GM18873 (cell line): ENCODE results near the gene RCAN1.
"Not testable (repeated sequence)": the region's sequence is repeated elsewhere in the genome, so short reads cannot be mapped to it uniquely, and the experiment has no call there.

Experiments used
- ATAC-seq: cut with Tn5 transposase; IDR thresholded peaks from one replicate; pipeline ENCODE4 v1.9.1; 2021; ENCODE audit warnings: mild to moderate bottlenecking, moderate library complexity, moderate number of reproducible peaks; ENCODE audit not compliant: unreplicated experiment, low FRiP score

The RCAN1 gene

GRCh38 chr21:34623516-34623915 is 8.6 kb upstream of the RCAN1 start:
- ATAC-seq: no peak

GRCh38 chr21:34621434-34622350 is 6.8 kb upstream of the RCAN1 start:
- ATAC-seq: no peak

- ATAC-seq: no peak
Observed at GRCh38 chr21:34619841-34620665, 5.1 kb upstream of the RCAN1 start.

- no peak for ATAC-seq
Observed at GRCh38 chr21:34618941-34619340, 4.0 kb upstream of the RCAN1 start.

- no peak for ATAC-seq
Observed at GRCh38 chr21:34617753-34618339, 2.9 kb upstream of the RCAN1 start.

GRCh38 chr21:34615487-34615814 is 538 bp upstream of the RCAN1 start:
- ATAC-seq: no peak

- ATAC-seq: no peak
Observed at GRCh38 chr21:34613679-34614627, 960 bp downstream of the RCAN1 start.

- ATAC-seq: no peak
Observed at GRCh38 chr21:34612557-34612956, 2.4 kb downstream of the RCAN1 start.

- no peak for ATAC-seq
Observed at GRCh38 chr21:34612056-34612455, 2.9 kb downstream of the RCAN1 start.

GRCh38 chr21:34611528-34611927 is 3.4 kb downstream of the RCAN1 start:
- no peak for ATAC-seq

- ATAC-seq: no peak
Observed at GRCh38 chr21:34609933-34610549, 4.9 kb downstream of the RCAN1 start.

GRCh38 chr21:34609244-34609932 is 5.5 kb downstream of the RCAN1 start:
- ATAC-seq: no peak

- ATAC-seq: not testable (repeated sequence)
Observed at GRCh38 chr21:34607376-34607775, 7.5 kb downstream of the RCAN1 start.

GRCh38 chr21:34606621-34607020 is 8.3 kb downstream of the RCAN1 start:
- no peak for ATAC-seq

GRCh38 chr21:34606051-34606450 is 8.9 kb downstream of the RCAN1 start:
- no peak for ATAC-seq

- ATAC-seq: not testable (repeated sequence)
Observed at GRCh38 chr21:34604956-34605355, 10.0 kb downstream of the RCAN1 start.

- no peak for ATAC-seq
Observed at GRCh38 chr21:34604556-34604955, 10.4 kb downstream of the RCAN1 start.

GRCh38 chr21:34603710-34604057 is 11.2 kb downstream of the RCAN1 start:
- no peak for ATAC-seq

- no peak for ATAC-seq
Observed at GRCh38 chr21:34603002-34603709, 11.8 kb downstream of the RCAN1 start.
